H9 (cell line): ENCODE data around the gene MYRF. TPM values are rescaled to one million over a fixed set of nuclear protein-coding genes. Genes with fewer than 3 reads are reported as not detected.
A peak's percentile ranks its signal among the peaks of the same experiment; 100 is the strongest.

ENCODE experiments used
- DNase-seq: peaks from one replicate; pipeline ENCODE4 v3.0.0-alpha.2; 2017
- H2AFZ ChIP-seq: one replicate; pipeline ENCODE4 v1.6.1; 2013; ENCODE audit warnings: mild to moderate bottlenecking, low read length, control low read depth, moderate library complexity
- H2AK5ac ChIP-seq: 2 replicates; pipeline ENCODE4 v1.6.1; 2013; ENCODE audit warnings: low read length, control low read depth, mixed read lengths; ENCODE audit not compliant: insufficient read length
- H2BK120ac ChIP-seq: one replicate; pipeline ENCODE4 v1.6.1; 2013; ENCODE audit warnings: low read depth, mild to moderate bottlenecking, low read length, control low read depth, inconsistent platforms; ENCODE audit not compliant: poor library complexity, severe bottlenecking
- H2BK12ac ChIP-seq: 2 replicates; pipeline ENCODE4 v1.6.1; 2013; ENCODE audit warnings: low read length, control low read depth, mixed read lengths, low read depth; ENCODE audit not compliant: insufficient read length
- H2BK15ac ChIP-seq: 2 replicates; pipeline ENCODE4 v1.6.1; 2013; ENCODE audit warnings: low read depth, low read length, control low read depth
- H2BK20ac ChIP-seq: one replicate; pipeline ENCODE4 v1.6.1; 2013; ENCODE audit warnings: low read depth, mild to moderate bottlenecking, low read length, control low read depth, inconsistent platforms; ENCODE audit not compliant: poor library complexity, severe bottlenecking
- H2BK5ac ChIP-seq: 2 replicates; pipeline ENCODE4 v1.6.1; 2013; ENCODE audit warnings: low read length, control low read depth, mixed read lengths; ENCODE audit not compliant: insufficient read length
- H3K14ac ChIP-seq: 2 replicates; pipeline ENCODE4 v1.6.1; 2013; ENCODE audit warnings: low read length, control low read depth; ENCODE audit not compliant: insufficient read depth
- H3K18ac ChIP-seq: 2 replicates; pipeline ENCODE4 v1.6.1; 2013; ENCODE audit warnings: low read depth, mild to moderate bottlenecking, mixed read lengths, low read length, control low read depth; ENCODE audit not compliant: insufficient read length
- H3K23ac ChIP-seq: 2 replicates; pipeline ENCODE4 v1.6.1; 2013; ENCODE audit warnings: low read length, control low read depth, mixed read lengths, low read depth; ENCODE audit not compliant: insufficient read length
- H3K23me2 ChIP-seq: 2 replicates; pipeline ENCODE4 v1.6.1; 2013; ENCODE audit warnings: low read depth, mild to moderate bottlenecking, mixed read lengths, low read length, control low read depth; ENCODE audit not compliant: insufficient read length, poor library complexity, severe bottlenecking
- H3K27ac ChIP-seq: 2 replicates; pipeline ENCODE4 v1.5.1; 2013; ENCODE audit warnings: low read length, control low read depth, mixed read lengths, low read depth; ENCODE audit not compliant: insufficient read length
- H3K27me3 ChIP-seq: 2 replicates; pipeline ENCODE4 v1.6.1; 2013; ENCODE audit warnings: low read length, control low read depth, inconsistent platforms; ENCODE audit not compliant: insufficient read depth
- H3K4ac ChIP-seq: 2 replicates; pipeline ENCODE4 v1.6.1; 2013; ENCODE audit warnings: low read depth, mild to moderate bottlenecking, control low read depth, inconsistent platforms, low read length, moderate library complexity
- H3K4me1 ChIP-seq: 2 replicates; pipeline ENCODE4 v1.6.1; 2013; ENCODE audit warnings: low read length, control low read depth, inconsistent platforms; ENCODE audit not compliant: insufficient read depth
- H3K4me2 ChIP-seq: 2 replicates; pipeline ENCODE4 v1.6.1; 2013; ENCODE audit warnings: low read length, control low read depth, mixed read lengths; ENCODE audit not compliant: insufficient read length, insufficient read depth
- H3K56ac ChIP-seq: 2 replicates; pipeline ENCODE4 v1.6.1; 2013; ENCODE audit warnings: low read depth, mild to moderate bottlenecking, mixed read lengths, low read length, control low read depth; ENCODE audit not compliant: insufficient read length
- H3K79me1 ChIP-seq: 2 replicates; pipeline ENCODE4 v1.6.1; 2013; ENCODE audit warnings: low read depth, mild to moderate bottlenecking, moderate library complexity, low read length, control low read depth, inconsistent platforms; ENCODE audit not compliant: insufficient read depth, poor library complexity, severe bottlenecking
- H3K79me2 ChIP-seq: 2 replicates; pipeline ENCODE4 v1.6.1; 2013; ENCODE audit warnings: low read length, control low read depth, inconsistent platforms; ENCODE audit not compliant: insufficient read depth
- H3K9ac ChIP-seq: 2 replicates; pipeline ENCODE4 v1.6.1; 2013; ENCODE audit warnings: low read length, control low read depth, mixed read lengths; ENCODE audit not compliant: insufficient read length; ENCODE audit errors: extremely low read depth
- H3K9me3 ChIP-seq: one replicate; pipeline ENCODE4 v1.6.1; 2013; ENCODE audit warnings: low read depth, low read length, inconsistent platforms; ENCODE audit not compliant: control insufficient read depth
- H3T11ph ChIP-seq: one replicate; pipeline ENCODE4 v1.6.1; 2013; ENCODE audit warnings: mild to moderate bottlenecking, low read length, control low read depth, inconsistent platforms
- H4K20me1 ChIP-seq: one replicate; pipeline ENCODE4 v1.6.1; 2013; ENCODE audit not compliant: control insufficient read depth, insufficient read length, insufficient read depth
- H4K5ac ChIP-seq: 2 replicates; pipeline ENCODE4 v1.6.1; 2013; ENCODE audit warnings: low read depth, mild to moderate bottlenecking, mixed read lengths, low read length, control low read depth; ENCODE audit not compliant: insufficient read length
- H4K8ac ChIP-seq: replicated peaks from 2 replicates; pipeline ENCODE4 v1.6.1; 2013; ENCODE audit warnings: low read length, control low read depth, mixed read lengths, low read depth; ENCODE audit not compliant: insufficient read length
- H4K91ac ChIP-seq: 2 replicates; pipeline ENCODE4 v1.6.1; 2013; ENCODE audit warnings: low read depth, mild to moderate bottlenecking, moderate library complexity, mixed read lengths, low read length, control low read depth; ENCODE audit not compliant: insufficient read length
- H3K27ac Mint-ChIP-seq, 3 experiments: 2 replicates in 2 of 3; 3 replicates in 1 of 3; pipeline ENCODE4 v1.8.0; 2020 to 2021; ENCODE audit warnings: mixed read lengths in 3 of 3, mild to moderate bottlenecking in 1 of 3, moderate library complexity in 1 of 3
- H3K27me3 Mint-ChIP-seq: 2 replicates; pipeline ENCODE4 v1.8.0; 2021; ENCODE audit warnings: low read depth, mild to moderate bottlenecking, moderate library complexity, mixed read lengths
- H3K36me3 Mint-ChIP-seq, 3 experiments: 2 replicates in 2 of 3; 3 replicates in 1 of 3; pipeline ENCODE4 v1.8.0; 2020 to 2021; ENCODE audit warnings: low read depth in 3 of 3, mixed read lengths in 3 of 3; ENCODE audit not compliant: insufficient read depth in 1 of 3
- H3K4me1 Mint-ChIP-seq, 2 experiments: 2 replicates each; pipeline ENCODE4 v1.8.0; 2020; ENCODE audit warnings: mixed read lengths in 2 of 2
- H3K4me3 Mint-ChIP-seq, 2 experiments: 2 replicates in 1 of 2; 3 replicates in 1 of 2; pipeline ENCODE4 v1.8.0; 2020 to 2021; ENCODE audit warnings: mild to moderate bottlenecking in 2 of 2, mixed read lengths in 2 of 2, moderate library complexity in 1 of 2
- H3K9me3 Mint-ChIP-seq, 2 experiments: 2 replicates in 1 of 2; 3 replicates in 1 of 2; pipeline ENCODE4 v1.8.0; 2020; ENCODE audit warnings: mild to moderate bottlenecking in 2 of 2, mixed read lengths in 2 of 2, moderate library complexity in 1 of 2
- CTCF ChIP-seq: fragments of 200-600 bp; sonication (generic); conservative IDR thresholded peaks from 3 replicates; pipeline ENCODE4 v1.8.0; 2021; ENCODE audit warnings: antibody characterized with exemption, mild to moderate bottlenecking
- WGBS: extraction: QIAGEN DNeasy Blood & Tissue Kit; methylation state at CpG from one replicate; pipeline ENCODE4 v1.1.7; 2013; ENCODE audit warnings: missing lambda C conversion rate, low lambda C conversion rate, mixed read lengths; ENCODE audit not compliant: insufficient read length; ENCODE audit errors: extremely low coverage; 5-methylcytosine and 5-hydroxymethylcytosine counted together
- total RNA-seq: library from RNA; stranded (reverse); gene quantifications from 2 replicates; pipeline ENCODE4 v1.2.1, GENCODE V29; 2021

Gene MYRF
- total RNA-seq, 1 experiment from 2014 or later = 13.9 TPM

GRCh38 chr11:61733120-61733978, 19.1 kb upstream of the MYRF start:
- H3K4ac ChIP-seq = no peak overlapping the region
- no peak overlapping the region for H3K23ac ChIP-seq
- no peaks in the 10 kb centered on the region; the same call in 1 of the 2 replicates for H3K27me3 Mint-ChIP-seq
- no peaks in the 10 kb centered on the region for H3K23me2 ChIP-seq
- no peaks in the 10 kb centered on the region for H3K27me3 ChIP-seq
- no peak overlapping the region for H2AFZ ChIP-seq
- no peak overlapping the region for H4K5ac ChIP-seq
- H2BK12ac ChIP-seq = no peak overlapping the region
- peaks cover 2 to 5% of the 10 kb centered on the region in 2 experiments; a peak in 2 of 4 replicates for H3K4me1 Mint-ChIP-seq
- no peak overlapping the region for H3K18ac ChIP-seq
- no peak overlapping the region for H2BK20ac ChIP-seq
- no peaks in the 10 kb centered on the region for H3K9me3 ChIP-seq
- DNase-seq = peak; percentile 81
- H2BK15ac ChIP-seq = no peak overlapping the region
- no peak overlapping the region for H4K91ac ChIP-seq
- no peak overlapping the region for H3K4me3 Mint-ChIP-seq
- H3K36me3 Mint-ChIP-seq = peaks cover 3 to 22% (median 15%) of the 10 kb centered on the region in 3 experiments; a peak in 6 of 7 replicates
- no peak overlapping the region for H3K27ac ChIP-seq
- peak; percentile 99 for TF ChIP-seq CTCF
- no peak overlapping the region for H3K14ac ChIP-seq
- H3K9ac ChIP-seq = no peak overlapping the region
- H3K79me2 ChIP-seq = no peaks in the 10 kb centered on the region
- H3K79me1 ChIP-seq = no peaks in the 10 kb centered on the region
- H2BK5ac ChIP-seq = no peak overlapping the region
- H2BK120ac ChIP-seq = no peak overlapping the region
- H2AK5ac ChIP-seq = no peak overlapping the region
- H3T11ph ChIP-seq = no peak overlapping the region
- H3K4me2 ChIP-seq = no peak overlapping the region
- H3K9me3 Mint-ChIP-seq = no peaks in the 10 kb centered on the region
- no peaks in the 10 kb centered on the region for H3K4me1 ChIP-seq
- H4K20me1 ChIP-seq = no peaks in the 10 kb centered on the region
- H3K56ac ChIP-seq = no peak overlapping the region
- no peak overlapping the region for H4K8ac ChIP-seq
- WGBS = no CpG with 5 or more reads among the region's 13 CpGs
- peak overlapping the region in 2 of 3 experiments; percentile 85 to 92; a peak in 3 of 7 replicates for H3K27ac Mint-ChIP-seq
